Calu3 (cell line): ENCODE results near the gene VPS45. TPM values are rescaled to one million over a fixed set of nuclear protein-coding genes. Genes with fewer than 3 reads are reported as not detected.
"Not testable (repeated sequence)": the region's sequence is repeated elsewhere in the genome, so short reads cannot be mapped to it uniquely, and the experiment has no call there.

Experiments used
- BruUV-seq: library from RNA; stranded (reverse); fragments of 400-500 nt; replicated peaks from 2 replicates; lab custom pipeline; 2021; lab: Mats Ljungman, UMichigan
- CTCF ChIA-PET: fragments of 300-600 bp; sonication (Branson Sonifier 250); formaldehyde crosslinking; loops from one replicate; lab custom pipeline; 2022; ENCODE audit warnings: antibody characterized with exemption; lab: Charles Lee
- DNase-seq: peaks from one replicate; pipeline ENCODE4 v3.0.0; 2022
- H3K27ac Mint-ChIP-seq: one replicate; pipeline ENCODE4 v1.8.0; 2022; ENCODE audit warnings: mixed read lengths; ENCODE audit not compliant: unreplicated experiment
- H3K27me3 Mint-ChIP-seq: one replicate; pipeline ENCODE4 v1.8.0; 2022; ENCODE audit warnings: mixed read lengths; ENCODE audit not compliant: unreplicated experiment
- H3K36me3 Mint-ChIP-seq: one replicate; pipeline ENCODE4 v1.8.0; 2022; ENCODE audit warnings: mild to moderate bottlenecking, moderate library complexity, mixed read lengths; ENCODE audit not compliant: insufficient read depth, unreplicated experiment
- H3K4me1 Mint-ChIP-seq: one replicate; pipeline ENCODE4 v1.8.0; 2022; ENCODE audit warnings: mild to moderate bottlenecking, low read depth, mixed read lengths; ENCODE audit not compliant: unreplicated experiment
- H3K4me3 Mint-ChIP-seq: one replicate; pipeline ENCODE4 v1.8.0; 2022; ENCODE audit warnings: mild to moderate bottlenecking, low read depth, moderate library complexity, mixed read lengths; ENCODE audit not compliant: unreplicated experiment
- H3K9me3 Mint-ChIP-seq: one replicate; pipeline ENCODE4 v1.8.0; 2022; ENCODE audit warnings: low read depth, mixed read lengths; ENCODE audit not compliant: unreplicated experiment
- intact Hi-C: fragments of 100-400 bp; cut with micrococcal nuclease; formaldehyde crosslinking; loops from one replicate; pipeline ENCODE4 v1.10.0; 2022; ENCODE audit not compliant: unreplicated experiment
- total RNA-seq: library from RNA; stranded (reverse); gene quantifications from 2 replicates; pipeline ENCODE4 v1.2.3, GENCODE V29; 2022
- TF ChIP-seq, protein P1 (sequence below): fragments of 200-600 bp; IDR thresholded peaks from one replicate; pipeline ENCODE4 v1.8.0; 2022; ENCODE audit warnings: antibody characterized with exemption; ENCODE audit not compliant: unreplicated experiment

The VPS45 gene
- total RNA-seq, 1 experiment from 2014 or later = 37.9 TPM

DNA sequence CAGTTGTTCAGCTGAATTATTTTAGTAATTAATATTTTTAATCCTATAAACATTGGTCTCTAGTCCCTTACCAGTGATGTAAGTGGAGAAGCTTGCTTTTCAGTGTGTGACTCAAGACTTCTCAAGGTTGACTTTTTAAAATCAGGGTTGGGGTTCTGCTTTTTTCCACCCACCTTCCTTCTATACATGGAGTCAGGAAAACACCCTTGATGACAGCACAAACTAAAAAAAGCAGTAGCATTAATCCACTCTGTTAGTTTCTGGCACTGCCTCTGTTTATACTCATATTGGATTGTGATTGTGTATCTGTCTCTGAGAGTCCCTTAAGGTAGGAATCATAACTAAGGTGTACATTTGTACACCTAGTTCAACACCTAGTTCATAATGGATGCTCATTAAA is 73.9 kb downstream of the VPS45 start:
- TF ChIP-seq, protein P1, sequence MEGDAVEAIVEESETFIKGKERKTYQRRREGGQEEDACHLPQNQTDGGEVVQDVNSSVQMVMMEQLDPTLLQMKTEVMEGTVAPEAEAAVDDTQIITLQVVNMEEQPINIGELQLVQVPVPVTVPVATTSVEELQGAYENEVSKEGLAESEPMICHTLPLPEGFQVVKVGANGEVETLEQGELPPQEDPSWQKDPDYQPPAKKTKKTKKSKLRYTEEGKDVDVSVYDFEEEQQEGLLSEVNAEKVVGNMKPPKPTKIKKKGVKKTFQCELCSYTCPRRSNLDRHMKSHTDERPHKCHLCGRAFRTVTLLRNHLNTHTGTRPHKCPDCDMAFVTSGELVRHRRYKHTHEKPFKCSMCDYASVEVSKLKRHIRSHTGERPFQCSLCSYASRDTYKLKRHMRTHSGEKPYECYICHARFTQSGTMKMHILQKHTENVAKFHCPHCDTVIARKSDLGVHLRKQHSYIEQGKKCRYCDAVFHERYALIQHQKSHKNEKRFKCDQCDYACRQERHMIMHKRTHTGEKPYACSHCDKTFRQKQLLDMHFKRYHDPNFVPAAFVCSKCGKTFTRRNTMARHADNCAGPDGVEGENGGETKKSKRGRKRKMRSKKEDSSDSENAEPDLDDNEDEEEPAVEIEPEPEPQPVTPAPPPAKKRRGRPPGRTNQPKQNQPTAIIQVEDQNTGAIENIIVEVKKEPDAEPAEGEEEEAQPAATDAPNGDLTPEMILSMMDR = no peak
- Mint-ChIP-seq H3K27ac (no peak overlapping the region), H3K36me3 (no peaks in the 10 kb centered on the region), H3K4me1 (no peaks in the 10 kb centered on the region), H3K27me3 (peaks cover under 1% of the 10 kb centered on the region), H3K9me3 (no peaks in the 10 kb centered on the region), H3K4me3 (no peak overlapping the region)
- DNase-seq = no peak
- intact Hi-C loops = no loop called here
- CTCF ChIA-PET = no interaction called here
- no TSS peak for BruUV-seq

DNA sequence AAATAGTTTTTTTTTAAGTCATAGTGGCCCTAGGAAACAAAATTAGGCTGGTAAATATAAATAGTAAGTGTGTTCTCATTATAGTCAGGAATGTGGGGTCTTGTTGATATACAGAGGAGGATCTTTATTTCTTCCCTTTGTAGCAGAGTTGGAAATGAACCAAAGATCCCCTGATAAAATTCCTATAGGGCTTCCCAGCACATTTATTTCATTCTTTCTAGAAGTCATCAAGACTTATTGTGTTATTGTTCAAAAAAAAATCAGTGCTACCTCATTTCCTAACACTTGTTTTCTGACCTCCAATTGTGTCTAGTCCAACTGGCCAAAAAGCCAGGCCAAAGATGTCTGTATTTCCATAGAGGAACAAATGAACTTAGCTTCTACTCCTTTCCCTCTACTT is 74.5 kb downstream of the VPS45 start:
- Mint-ChIP-seq H3K27me3 (peaks cover 6% of the 10 kb centered on the region), H3K36me3 (no peaks in the 10 kb centered on the region), H3K4me3 (no peak overlapping the region), H3K9me3 (no peaks in the 10 kb centered on the region), H3K4me1 (no peaks in the 10 kb centered on the region), H3K27ac (no peak overlapping the region)
- no TSS peak for BruUV-seq
- no peak for DNase-seq
- CTCF ChIA-PET = no interaction called here
- TF ChIP-seq, protein P1 = no peak
- intact Hi-C loops = no loop called here

DNA sequence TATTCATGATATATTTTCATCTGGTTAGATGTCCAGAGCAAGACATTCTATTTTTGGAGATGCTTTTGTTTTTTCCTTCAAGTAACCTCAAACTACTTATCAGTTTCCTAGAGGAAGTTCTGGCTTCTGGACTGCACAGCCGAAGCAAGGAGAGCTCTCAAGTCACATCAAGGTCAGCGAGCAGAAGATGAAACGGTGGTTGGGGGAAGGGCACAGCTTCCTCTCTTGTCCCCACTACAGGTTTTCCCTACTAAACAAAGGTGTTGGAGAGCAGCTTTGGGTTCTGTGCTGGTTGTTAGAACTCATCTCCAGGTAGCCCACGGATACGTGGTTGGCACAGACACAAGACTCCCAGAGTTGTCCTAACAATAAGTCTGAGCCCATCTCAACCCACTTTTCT is 77.0 kb downstream of the VPS45 start:
- BruUV-seq = no TSS peak
- H3K36me3 Mint-ChIP-seq = peaks cover 6% of the 10 kb centered on the region
- CTCF ChIA-PET = interaction anchor here (0.9 kb wide), 1 partner anchor 18 kb away, joined by 3 read pairs; no protein-coding TSS in a partner anchor
- TF ChIP-seq, protein P1 = no peak
- H3K4me1 Mint-ChIP-seq = peaks cover 7% of the 10 kb centered on the region
- intact Hi-C loops = no loop called here
- no peak for DNase-seq
- no peak overlapping the region for H3K27ac Mint-ChIP-seq
- H3K27me3 Mint-ChIP-seq = peaks cover 32% of the 10 kb centered on the region
- H3K4me3 Mint-ChIP-seq = no peak overlapping the region
- no peaks in the 10 kb centered on the region for H3K9me3 Mint-ChIP-seq

DNA sequence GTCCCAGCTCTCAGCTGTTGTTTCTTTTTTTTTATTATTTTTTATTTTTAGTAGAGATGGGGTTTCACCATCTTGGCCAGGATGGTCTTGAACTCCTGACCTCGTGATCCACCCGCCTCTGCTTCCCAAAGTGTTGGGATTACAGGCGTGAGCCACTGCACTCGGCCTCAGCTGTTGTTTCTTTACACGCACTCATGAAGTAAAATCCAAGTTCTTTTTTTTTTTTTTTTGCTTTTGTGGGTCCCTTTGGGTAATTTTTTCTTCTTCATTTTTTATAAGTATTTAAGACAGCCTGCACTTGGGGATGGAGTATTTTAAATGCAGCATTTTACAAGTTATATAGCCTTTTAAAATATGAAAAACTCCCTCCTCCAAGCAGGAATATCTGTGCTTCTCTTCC is 78.4 kb downstream of the VPS45 start:
- BruUV-seq, H3K9me3 Mint-ChIP-seq, H3K4me3 Mint-ChIP-seq, CTCF ChIA-PET, DNase-seq, intact Hi-C loops, H3K27ac Mint-ChIP-seq, H3K4me1 Mint-ChIP-seq: not testable (repeated sequence)
- Mint-ChIP-seq H3K27me3 (peaks cover 38% of the 10 kb centered on the region), H3K36me3 (peaks cover 11% of the 10 kb centered on the region)

DNA sequence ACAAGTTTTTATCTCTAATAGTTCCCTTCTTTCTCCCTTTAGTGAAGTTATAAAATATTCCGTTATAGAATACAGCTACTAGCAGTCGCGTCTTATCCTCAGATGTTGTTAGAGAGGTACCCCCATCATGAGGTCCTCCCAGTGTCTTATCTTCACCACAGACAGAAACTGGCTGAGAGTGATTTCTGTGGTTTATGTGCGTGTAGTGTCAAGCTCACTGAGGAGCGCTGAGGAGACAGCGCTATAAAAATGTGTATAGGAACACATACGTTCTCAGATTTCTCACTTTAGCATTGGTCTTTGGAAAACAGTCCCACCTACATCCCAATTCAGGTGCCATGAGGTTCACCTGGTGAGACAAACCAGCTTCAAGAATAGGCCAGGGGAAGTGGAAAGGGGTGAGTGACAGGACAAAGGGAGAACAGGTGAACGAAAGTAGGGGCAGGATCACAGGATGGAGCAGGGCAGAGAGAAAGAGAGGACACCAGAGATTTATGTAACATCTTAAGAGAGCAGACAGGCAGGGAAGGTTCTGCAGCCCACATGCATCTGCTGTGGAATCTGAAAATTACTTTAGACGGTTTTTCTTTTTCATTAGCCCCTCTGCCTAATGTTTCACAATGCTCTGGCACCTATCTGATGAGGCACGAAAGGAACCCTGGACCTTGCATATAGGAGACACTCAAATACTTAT is 79.4 kb downstream of the VPS45 start:
- H3K4me3 Mint-ChIP-seq = no peak overlapping the region
- no TSS peak for BruUV-seq
- CTCF ChIA-PET = no interaction called here
- TF ChIP-seq, protein P1 = no peak
- H3K27ac Mint-ChIP-seq = no peak overlapping the region
- H3K27me3 Mint-ChIP-seq = peaks cover 47% of the 10 kb centered on the region
- no peaks in the 10 kb centered on the region for H3K9me3 Mint-ChIP-seq
- peaks cover 7% of the 10 kb centered on the region for H3K4me1 Mint-ChIP-seq
- peaks cover 16% of the 10 kb centered on the region for H3K36me3 Mint-ChIP-seq
- no peak for DNase-seq
- intact Hi-C loops = no loop called here
